ENCODE measurements around the gene QPRT. TPM values are rescaled to one million over a fixed set of nuclear protein-coding genes. Genes with fewer than 3 reads are reported as not detected.
"Not testable (repeated sequence)": the region's sequence is repeated elsewhere in the genome, so short reads cannot be mapped to it uniquely, and the experiment has no call there.

QPRT gene
- total and polyA plus RNA-seq, 2 of the 8 experiments (the other 6 are each of a cell fraction or from before 2014, with no cell fraction given), result 89.0 to 102 TPM

DNA sequence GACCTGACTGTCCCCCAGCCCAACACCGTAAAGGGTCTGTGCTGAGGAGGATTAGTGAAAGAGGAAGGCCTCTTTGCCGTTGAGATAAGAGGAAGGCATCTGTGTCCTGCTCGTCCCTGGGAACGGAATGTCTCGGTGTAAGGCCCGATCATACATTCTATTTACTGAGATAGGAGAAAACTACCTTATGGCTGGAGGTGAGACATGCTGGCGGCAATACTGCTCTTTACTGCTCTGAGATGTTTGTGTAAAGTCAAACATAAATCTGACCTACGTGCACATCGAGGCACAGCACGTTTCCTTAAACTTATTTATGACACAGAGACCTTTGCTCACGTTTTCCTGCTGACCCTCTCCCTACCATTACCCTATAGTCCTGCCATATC is 61.6 kb downstream of the QPRT start:
- not testable (repeated sequence) for H3K79me2 ChIP-seq (ENCODE audit: control insufficient read depth in 1 of 2, insufficient read depth in 2 of 2, low read length in 2 of 2); H3K27ac ChIP-seq (ENCODE audit: low read depth, low read length); H4K91ac ChIP-seq (replicated peaks; ENCODE audit: insufficient read length, low read length); H2BK120ac ChIP-seq (replicated peaks; ENCODE audit: low read depth, low read length); H3K56ac ChIP-seq (replicated peaks; ENCODE audit: insufficient read length, low read depth, low read length); H3K23ac ChIP-seq (ENCODE audit: insufficient read length); H3K14ac ChIP-seq (ENCODE audit: insufficient read length); H4K8ac ChIP-seq (ENCODE audit: extremely low read depth, insufficient read depth, low read length); H2BK15ac ChIP-seq (ENCODE audit: low read length); H3K9me3 ChIP-seq (ENCODE audit: insufficient read depth in 2 of 2, low read depth in 1 of 2, low read length in 1 of 2); DNase-seq (ENCODE audit: low read depth in 1 of 2, low spot score in 2 of 2); H2BK5ac ChIP-seq (ENCODE audit: low read depth, low read length); H3K4me3 ChIP-seq (ENCODE audit: extremely low read depth in 1 of 4, insufficient read depth in 2 of 4, low read depth in 3 of 4, low read length in 4 of 4); H2AK5ac ChIP-seq (ENCODE audit: low read depth, low read length); H2AFZ ChIP-seq (ENCODE audit: low read length); H3K27me3 ChIP-seq (replicated peaks in 1 of 4; ENCODE audit: control insufficient read depth in 3 of 4, extremely low read depth in 1 of 4, insufficient read depth in 3 of 4, low read length in 3 of 4); H3K23me2 ChIP-seq (ENCODE audit: low read depth, low read length); H3K9ac ChIP-seq (replicated peaks in 1 of 4; ENCODE audit: extremely low read depth in 1 of 4, low read depth in 3 of 4, low read length in 3 of 4); H3K4me2 ChIP-seq (ENCODE audit: insufficient read depth in 1 of 2, low read depth in 2 of 2, low read length in 2 of 2); H2BK12ac ChIP-seq (ENCODE audit: low read depth, low read length); H3K4me1 ChIP-seq (replicated peaks in 1 of 4; ENCODE audit: control insufficient read depth in 3 of 4, insufficient read depth in 4 of 4, low read length in 3 of 4); H3K18ac ChIP-seq (ENCODE audit: extremely low read depth, low read length); H3K79me1 ChIP-seq (ENCODE audit: low read depth, low read length); H3K4ac ChIP-seq (replicated peaks; ENCODE audit: insufficient read length, low read depth, low read length); H2BK20ac ChIP-seq (ENCODE audit: low read length); FAIRE-seq; H4K5ac ChIP-seq (ENCODE audit: insufficient read length, low read depth, low read length)
- peak in 1 of 2 experiments; percentile 43 for TF ChIP-seq POLR2A (IDR thresholded peaks at IDR 0.05; ENCODE audit: control extremely low read depth in 1 of 2, low read depth in 2 of 2, low read length in 2 of 2)
- H4K20me1 ChIP-seq (replicated peaks in 1 of 2; ENCODE audit: control insufficient read depth in 1 of 2, insufficient read depth in 2 of 2, low read length in 2 of 2), result peaks cover 12 to 23% of the 10 kb centered on the region in 2 experiments
- WGBS, 2 experiments (ENCODE audit: extremely low coverage in 1 of 2, insufficient coverage in 1 of 2, insufficient read length in 1 of 2, insufficient replicate concordance in 2 of 2, low coverage in 1 of 2, low lambda C conversion rate in 2 of 2, missing lambda C conversion rate in 1 of 2), result 93% methylated on average over 11 of the region's 11 CpGs; no CpG with 5 or more reads in 1 of the 2 experiments
- ChIA-PET CTCF (ENCODE audit: partially characterized antibody) (interaction anchor here (1.0 kb wide), 1 partner anchor 59 kb away, joined by 3 read pairs; no protein-coding TSS in a partner anchor), POLR2A (ENCODE audit: partially characterized antibody) (interaction anchor here (0.7 to 4.0 kb wide), 8 partner anchors 8 to 44 kb away, joined by 3 to 17 read pairs (median 4); no protein-coding TSS in a partner anchor)
- peaks cover 2 to 19% (median 4%) of the 10 kb centered on the region in 4 experiments; a peak in 6 of 8 replicates for H3K36me3 ChIP-seq (ENCODE audit: control insufficient read depth in 2 of 4, insufficient read depth in 4 of 4, low read length in 3 of 4)
